ENCODE data around the gene MB21D2.

MB21D2 gene

GRCh38 chr3:192833177-192833890, 84.3 kb downstream of the MB21D2 start:
- DNase-seq (ENCODE audit: low read depth in 2 of 2), result no peak

- DNase-seq (ENCODE audit: low read depth in 2 of 2), result no peak
Measured at GRCh38 chr3:192831801-192832347, 85.8 kb downstream of the MB21D2 start.

GRCh38 chr3:192831111-192831644, 86.5 kb downstream of the MB21D2 start:
- DNase-seq (ENCODE audit: low read depth in 2 of 2), result peak; percentile 80 to 81

GRCh38 chr3:192830291-192831110, 87.2 kb downstream of the MB21D2 start:
- DNase-seq (ENCODE audit: low read depth in 2 of 2), result no peak

- DNase-seq (ENCODE audit: low read depth in 2 of 2), result no peak
Measured at GRCh38 chr3:192827863-192828594, 89.6 kb downstream of the MB21D2 start.

GRCh38 chr3:192827208-192827607, 90.4 kb downstream of the MB21D2 start:
- no peak for DNase-seq (ENCODE audit: low read depth in 2 of 2)

- no peak for DNase-seq (ENCODE audit: low read depth in 2 of 2)
Measured at GRCh38 chr3:192826214-192827006, 91.2 kb downstream of the MB21D2 start.

GRCh38 chr3:192825657-192826200, 91.9 kb downstream of the MB21D2 start:
- DNase-seq (ENCODE audit: low read depth in 2 of 2), result no peak

GRCh38 chr3:192825216-192825615, 92.4 kb downstream of the MB21D2 start:
- no peak for DNase-seq (ENCODE audit: low read depth in 2 of 2)

- no peak for DNase-seq (ENCODE audit: low read depth in 2 of 2)
Measured at GRCh38 chr3:192824313-192824712, 93.3 kb downstream of the MB21D2 start.

- no peak for DNase-seq (ENCODE audit: low read depth in 2 of 2)
Measured at GRCh38 chr3:192821161-192821560, 96.5 kb downstream of the MB21D2 start.

GRCh38 chr3:192820161-192820560, 97.5 kb downstream of the MB21D2 start:
- no peak for DNase-seq (ENCODE audit: low read depth in 2 of 2)

GRCh38 chr3:192819001-192819569, 98.6 kb downstream of the MB21D2 start:
- DNase-seq (ENCODE audit: low read depth in 2 of 2), result no peak

- DNase-seq (ENCODE audit: low read depth in 2 of 2), result no peak
Measured at GRCh38 chr3:192818126-192818525, 99.5 kb downstream of the MB21D2 start.

GRCh38 chr3:192817506-192817905, 100.2 kb downstream of the MB21D2 start:
- DNase-seq (ENCODE audit: low read depth in 2 of 2), result no peak

- no peak for DNase-seq (ENCODE audit: low read depth in 2 of 2)
Measured at GRCh38 chr3:192817053-192817452, 100.6 kb downstream of the MB21D2 start.

- DNase-seq (ENCODE audit: low read depth in 2 of 2), result no peak
Measured at GRCh38 chr3:192816351-192816750, 101.3 kb downstream of the MB21D2 start.

- DNase-seq (ENCODE audit: low read depth in 2 of 2), result no peak
Measured at GRCh38 chr3:192812743-192813383, 104.8 kb downstream of the MB21D2 start.

- no peak for DNase-seq (ENCODE audit: low read depth in 2 of 2)
Measured at GRCh38 chr3:192805711-192806110, 111.9 kb downstream of the MB21D2 start.

- DNase-seq (ENCODE audit: low read depth in 2 of 2), result no peak
Measured at GRCh38 chr3:192804502-192804901, 113.2 kb downstream of the MB21D2 start.

Measured in fibroblast of skin of left biceps (primary cell).